H9 (cell line): ENCODE data around the gene CTCFL. TPM values are rescaled to one million over a fixed set of nuclear protein-coding genes. Genes with fewer than 3 reads are reported as not detected.

Experiments
- DNase-seq: peaks from one replicate; pipeline ENCODE4 v3.0.0-alpha.2; 2017
- H2AFZ ChIP-seq: one replicate; pipeline ENCODE4 v1.6.1; 2013; ENCODE audit warnings: mild to moderate bottlenecking, low read length, control low read depth, moderate library complexity
- H2AK5ac ChIP-seq: 2 replicates; pipeline ENCODE4 v1.6.1; 2013; ENCODE audit warnings: low read length, control low read depth, mixed read lengths; ENCODE audit not compliant: insufficient read length
- H2BK120ac ChIP-seq: one replicate; pipeline ENCODE4 v1.6.1; 2013; ENCODE audit warnings: low read depth, mild to moderate bottlenecking, low read length, control low read depth, inconsistent platforms; ENCODE audit not compliant: poor library complexity, severe bottlenecking
- H2BK12ac ChIP-seq: 2 replicates; pipeline ENCODE4 v1.6.1; 2013; ENCODE audit warnings: low read length, control low read depth, mixed read lengths, low read depth; ENCODE audit not compliant: insufficient read length
- H2BK15ac ChIP-seq: 2 replicates; pipeline ENCODE4 v1.6.1; 2013; ENCODE audit warnings: low read depth, low read length, control low read depth
- H2BK20ac ChIP-seq: one replicate; pipeline ENCODE4 v1.6.1; 2013; ENCODE audit warnings: low read depth, mild to moderate bottlenecking, low read length, control low read depth, inconsistent platforms; ENCODE audit not compliant: poor library complexity, severe bottlenecking
- H2BK5ac ChIP-seq: 2 replicates; pipeline ENCODE4 v1.6.1; 2013; ENCODE audit warnings: low read length, control low read depth, mixed read lengths; ENCODE audit not compliant: insufficient read length
- H3K14ac ChIP-seq: 2 replicates; pipeline ENCODE4 v1.6.1; 2013; ENCODE audit warnings: low read length, control low read depth; ENCODE audit not compliant: insufficient read depth
- H3K18ac ChIP-seq: 2 replicates; pipeline ENCODE4 v1.6.1; 2013; ENCODE audit warnings: low read depth, mild to moderate bottlenecking, mixed read lengths, low read length, control low read depth; ENCODE audit not compliant: insufficient read length
- H3K23ac ChIP-seq: 2 replicates; pipeline ENCODE4 v1.6.1; 2013; ENCODE audit warnings: low read length, control low read depth, mixed read lengths, low read depth; ENCODE audit not compliant: insufficient read length
- H3K23me2 ChIP-seq: 2 replicates; pipeline ENCODE4 v1.6.1; 2013; ENCODE audit warnings: low read depth, mild to moderate bottlenecking, mixed read lengths, low read length, control low read depth; ENCODE audit not compliant: insufficient read length, poor library complexity, severe bottlenecking
- H3K27ac ChIP-seq: 2 replicates; pipeline ENCODE4 v1.5.1; 2013; ENCODE audit warnings: low read length, control low read depth, mixed read lengths, low read depth; ENCODE audit not compliant: insufficient read length
- H3K27me3 ChIP-seq: 2 replicates; pipeline ENCODE4 v1.6.1; 2013; ENCODE audit warnings: low read length, control low read depth, inconsistent platforms; ENCODE audit not compliant: insufficient read depth
- H3K4ac ChIP-seq: 2 replicates; pipeline ENCODE4 v1.6.1; 2013; ENCODE audit warnings: low read depth, mild to moderate bottlenecking, control low read depth, inconsistent platforms, low read length, moderate library complexity
- H3K4me1 ChIP-seq: 2 replicates; pipeline ENCODE4 v1.6.1; 2013; ENCODE audit warnings: low read length, control low read depth, inconsistent platforms; ENCODE audit not compliant: insufficient read depth
- H3K4me2 ChIP-seq: 2 replicates; pipeline ENCODE4 v1.6.1; 2013; ENCODE audit warnings: low read length, control low read depth, mixed read lengths; ENCODE audit not compliant: insufficient read length, insufficient read depth
- H3K56ac ChIP-seq: 2 replicates; pipeline ENCODE4 v1.6.1; 2013; ENCODE audit warnings: low read depth, mild to moderate bottlenecking, mixed read lengths, low read length, control low read depth; ENCODE audit not compliant: insufficient read length
- H3K79me1 ChIP-seq: 2 replicates; pipeline ENCODE4 v1.6.1; 2013; ENCODE audit warnings: low read depth, mild to moderate bottlenecking, moderate library complexity, low read length, control low read depth, inconsistent platforms; ENCODE audit not compliant: insufficient read depth, poor library complexity, severe bottlenecking
- H3K79me2 ChIP-seq: 2 replicates; pipeline ENCODE4 v1.6.1; 2013; ENCODE audit warnings: low read length, control low read depth, inconsistent platforms; ENCODE audit not compliant: insufficient read depth
- H3K9ac ChIP-seq: 2 replicates; pipeline ENCODE4 v1.6.1; 2013; ENCODE audit warnings: low read length, control low read depth, mixed read lengths; ENCODE audit not compliant: insufficient read length; ENCODE audit errors: extremely low read depth
- H3K9me3 ChIP-seq: one replicate; pipeline ENCODE4 v1.6.1; 2013; ENCODE audit warnings: low read depth, low read length, inconsistent platforms; ENCODE audit not compliant: control insufficient read depth
- H3T11ph ChIP-seq: one replicate; pipeline ENCODE4 v1.6.1; 2013; ENCODE audit warnings: mild to moderate bottlenecking, low read length, control low read depth, inconsistent platforms
- H4K20me1 ChIP-seq: one replicate; pipeline ENCODE4 v1.6.1; 2013; ENCODE audit not compliant: control insufficient read depth, insufficient read length, insufficient read depth
- H4K5ac ChIP-seq: 2 replicates; pipeline ENCODE4 v1.6.1; 2013; ENCODE audit warnings: low read depth, mild to moderate bottlenecking, mixed read lengths, low read length, control low read depth; ENCODE audit not compliant: insufficient read length
- H4K8ac ChIP-seq: replicated peaks from 2 replicates; pipeline ENCODE4 v1.6.1; 2013; ENCODE audit warnings: low read length, control low read depth, mixed read lengths, low read depth; ENCODE audit not compliant: insufficient read length
- H4K91ac ChIP-seq: 2 replicates; pipeline ENCODE4 v1.6.1; 2013; ENCODE audit warnings: low read depth, mild to moderate bottlenecking, moderate library complexity, mixed read lengths, low read length, control low read depth; ENCODE audit not compliant: insufficient read length
- H3K27ac Mint-ChIP-seq, 3 experiments: 2 replicates in 2 of 3; 3 replicates in 1 of 3; pipeline ENCODE4 v1.8.0; 2020 to 2021; ENCODE audit warnings: mixed read lengths in 3 of 3, mild to moderate bottlenecking in 1 of 3, moderate library complexity in 1 of 3
- H3K27me3 Mint-ChIP-seq: 2 replicates; pipeline ENCODE4 v1.8.0; 2021; ENCODE audit warnings: low read depth, mild to moderate bottlenecking, moderate library complexity, mixed read lengths
- H3K36me3 Mint-ChIP-seq, 3 experiments: 2 replicates in 2 of 3; 3 replicates in 1 of 3; pipeline ENCODE4 v1.8.0; 2020 to 2021; ENCODE audit warnings: low read depth in 3 of 3, mixed read lengths in 3 of 3; ENCODE audit not compliant: insufficient read depth in 1 of 3
- H3K4me1 Mint-ChIP-seq, 2 experiments: 2 replicates each; pipeline ENCODE4 v1.8.0; 2020; ENCODE audit warnings: mixed read lengths in 2 of 2
- H3K4me3 Mint-ChIP-seq, 2 experiments: 2 replicates in 1 of 2; 3 replicates in 1 of 2; pipeline ENCODE4 v1.8.0; 2020 to 2021; ENCODE audit warnings: mild to moderate bottlenecking in 2 of 2, mixed read lengths in 2 of 2, moderate library complexity in 1 of 2
- H3K9me3 Mint-ChIP-seq, 2 experiments: 2 replicates in 1 of 2; 3 replicates in 1 of 2; pipeline ENCODE4 v1.8.0; 2020; ENCODE audit warnings: mild to moderate bottlenecking in 2 of 2, mixed read lengths in 2 of 2, moderate library complexity in 1 of 2
- CTCF ChIP-seq: fragments of 200-600 bp; sonication (generic); conservative IDR thresholded peaks from 3 replicates; pipeline ENCODE4 v1.8.0; 2021; ENCODE audit warnings: antibody characterized with exemption, mild to moderate bottlenecking
- WGBS: extraction: QIAGEN DNeasy Blood & Tissue Kit; methylation state at CpG from one replicate; pipeline ENCODE4 v1.1.7; 2013; ENCODE audit warnings: missing lambda C conversion rate, low lambda C conversion rate, mixed read lengths; ENCODE audit not compliant: insufficient read length; ENCODE audit errors: extremely low coverage; 5-methylcytosine and 5-hydroxymethylcytosine counted together
- total RNA-seq: library from RNA; stranded (reverse); gene quantifications from 2 replicates; pipeline ENCODE4 v1.2.1, GENCODE V29; 2021

The CTCFL gene
- total RNA-seq, 1 experiment from 2014 or later: 0.90 TPM

GRCh38 chr20:57559658-57560553, 35.0 kb upstream of the CTCFL start:
- no peak overlapping the region for H4K91ac ChIP-seq
- no peak overlapping the region for H3K56ac ChIP-seq
- DNase-seq: no peak
- no peaks in the 10 kb centered on the region for H4K20me1 ChIP-seq
- no peak overlapping the region for H2AFZ ChIP-seq
- H3K36me3 Mint-ChIP-seq: no peaks in the 10 kb centered on the region; a peak in 1 of 7 replicates
- no peak overlapping the region for H3K23ac ChIP-seq
- H3K9ac ChIP-seq: no peak overlapping the region
- no peak for TF ChIP-seq CTCF
- no peak overlapping the region for H3K27ac Mint-ChIP-seq
- H3K27ac ChIP-seq: no peak overlapping the region
- no peak overlapping the region for H4K5ac ChIP-seq
- no peak overlapping the region for H3K18ac ChIP-seq
- no peaks in the 10 kb centered on the region for H3K23me2 ChIP-seq
- no peak overlapping the region for H2BK120ac ChIP-seq
- H2BK20ac ChIP-seq: no peak overlapping the region
- no peaks in the 10 kb centered on the region for H3K9me3 ChIP-seq
- H2BK12ac ChIP-seq: no peak overlapping the region
- H3K4me1 Mint-ChIP-seq: no peaks in the 10 kb centered on the region
- no peaks in the 10 kb centered on the region for H3K9me3 Mint-ChIP-seq
- no peak overlapping the region for H2BK5ac ChIP-seq
- no peak overlapping the region for H2AK5ac ChIP-seq
- no peaks in the 10 kb centered on the region for H3K27me3 ChIP-seq
- no peak overlapping the region for H3K4me3 Mint-ChIP-seq
- H3T11ph ChIP-seq: no peak overlapping the region
- peak overlapping the region; percentile 73 for H4K8ac ChIP-seq
- H3K4ac ChIP-seq: no peak overlapping the region
- H3K79me2 ChIP-seq: no peaks in the 10 kb centered on the region
- H3K4me2 ChIP-seq: no peak overlapping the region
- no peaks in the 10 kb centered on the region for H3K4me1 ChIP-seq
- no CpG with 5 or more reads among the region's 8 CpGs for WGBS
- H3K14ac ChIP-seq: no peak overlapping the region
- no peak overlapping the region for H2BK15ac ChIP-seq
- no peaks in the 10 kb centered on the region for H3K79me1 ChIP-seq
- H3K27me3 Mint-ChIP-seq: peaks cover 17% of the 10 kb centered on the region
